OCI-LY3 (cell line): ENCODE data around the gene CD38.

ENCODE experiments used
- H2AFZ ChIP-seq: fragments of 200-600, 300-600 bp; shearing (Covaris generic); 2 replicates; pipeline ENCODE4 v1.6.0; 2014; ENCODE audit warnings: antibody characterized with exemption, low read depth, low read length
- H3K27ac ChIP-seq: fragments of 200-600, 300-600 bp; sonication (generic); 2 replicates; pipeline ENCODE4 v1.5.1; 2014; ENCODE audit warnings: mild to moderate bottlenecking, low read length, moderate library complexity, mixed read lengths
- H3K27me3 ChIP-seq: fragments of 200-600, 300-600 bp; sonication (generic); 2 replicates; pipeline ENCODE4 v1.6.1; 2014; ENCODE audit warnings: low read depth, low read length, mixed read lengths
- H3K36me3 ChIP-seq: fragments of 200-600, 300-600 bp; sonication (generic); replicated peaks from 2 replicates; pipeline ENCODE3; 2014; ENCODE audit warnings: low read depth, low read length, mixed read lengths
- H3K4me1 ChIP-seq: fragments of 300-600, 200-600 bp; sonication (generic); 2 replicates; pipeline ENCODE4 v1.6.1; 2014; ENCODE audit warnings: low read length, mixed read lengths
- H3K4me2 ChIP-seq: fragments of 200-600, 300-600 bp; sonication (generic); 2 replicates; pipeline ENCODE4 v1.6.1; 2014; ENCODE audit warnings: low read length, mixed read lengths
- H3K4me3 ChIP-seq: fragments of 300-600, 200-600 bp; sonication (generic); 2 replicates; pipeline ENCODE4 v1.5.1; 2014; ENCODE audit warnings: antibody characterized with exemption, mild to moderate bottlenecking, low read length, moderate library complexity
- H3K79me2 ChIP-seq: fragments of 300-600, 200-600 bp; shearing (Covaris generic); 2 replicates; pipeline ENCODE4 v1.6.1; 2014; ENCODE audit warnings: mild to moderate bottlenecking, low read length, mixed read lengths
- H3K9ac ChIP-seq: fragments of 300-600, 200-600 bp; shearing (Covaris generic); 2 replicates; pipeline ENCODE4 v1.6.0; 2014; ENCODE audit warnings: mild to moderate bottlenecking, low read length, moderate library complexity
- H3K9me3 ChIP-seq: fragments of 200-600, 300-600 bp; shearing (Covaris generic); 2 replicates; pipeline ENCODE4 v1.6.1; 2014; ENCODE audit warnings: low read length, mixed read lengths; ENCODE audit not compliant: insufficient read depth
- H4K20me1 ChIP-seq: fragments of 200-600, 300-600 bp; sonication (generic); 2 replicates; pipeline ENCODE4 v1.6.1; 2016; ENCODE audit warnings: low read length, mixed read lengths; ENCODE audit not compliant: insufficient read depth
- EZH2phosphoT487 ChIP-seq: fragments of 200-600 bp; shearing (Covaris generic); IDR thresholded peaks from 2 replicates; pipeline ENCODE4 v1.6.1; 2018; ENCODE audit warnings: antibody characterized with exemption, mixed run types, low read depth
- TF ChIP-seq, protein P1 (sequence below): fragments of 200-600, 300-600 bp; sonication (generic); IDR thresholded peaks from 2 replicates; pipeline ENCODE4 v1.5.1; 2014; ENCODE audit warnings: antibody characterized with exemption, low read length, low read depth

Gene CD38

DNA sequence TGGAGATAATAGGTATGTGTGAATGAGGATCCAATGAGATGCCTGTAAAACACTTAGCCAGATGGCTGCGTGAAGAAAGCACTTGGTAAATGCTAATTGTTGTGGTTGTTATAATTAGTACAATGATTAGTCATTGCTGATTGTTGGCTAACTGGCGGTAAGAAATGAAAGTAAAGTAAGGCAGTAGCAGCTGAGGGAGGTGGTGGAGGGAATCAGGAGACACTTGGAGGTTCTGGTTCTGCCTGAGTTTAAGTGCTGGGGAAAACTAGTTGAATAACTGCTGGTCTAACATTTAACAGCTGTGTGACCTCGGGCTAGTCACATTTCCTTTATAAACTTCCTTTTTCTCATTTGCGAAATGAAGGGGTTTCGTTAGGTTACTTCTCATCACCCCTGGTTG, 30.9 kb downstream of the CD38 start:
- peaks cover 46% of the 10 kb centered on the region for H3K4me1 ChIP-seq
- no peaks in the 10 kb centered on the region; the same call in 1 of the 2 replicates for H4K20me1 ChIP-seq
- peak overlapping the region; percentile 28; the same call in 1 of the 2 replicates for H3K27ac ChIP-seq
- H3K27me3 ChIP-seq: no peaks in the 10 kb centered on the region
- peak overlapping the region; percentile 64 for H3K4me3 ChIP-seq
- H3K36me3 ChIP-seq: peaks cover 3% of the 10 kb centered on the region
- no peak overlapping the region for H2AFZ ChIP-seq
- peaks cover 5% of the 10 kb centered on the region; the same call in 1 of the 2 replicates for H3K79me2 ChIP-seq
- peak overlapping the region; percentile 11; the same call in 1 of the 2 replicates for H3K9ac ChIP-seq
- TF ChIP-seq, protein P1, sequence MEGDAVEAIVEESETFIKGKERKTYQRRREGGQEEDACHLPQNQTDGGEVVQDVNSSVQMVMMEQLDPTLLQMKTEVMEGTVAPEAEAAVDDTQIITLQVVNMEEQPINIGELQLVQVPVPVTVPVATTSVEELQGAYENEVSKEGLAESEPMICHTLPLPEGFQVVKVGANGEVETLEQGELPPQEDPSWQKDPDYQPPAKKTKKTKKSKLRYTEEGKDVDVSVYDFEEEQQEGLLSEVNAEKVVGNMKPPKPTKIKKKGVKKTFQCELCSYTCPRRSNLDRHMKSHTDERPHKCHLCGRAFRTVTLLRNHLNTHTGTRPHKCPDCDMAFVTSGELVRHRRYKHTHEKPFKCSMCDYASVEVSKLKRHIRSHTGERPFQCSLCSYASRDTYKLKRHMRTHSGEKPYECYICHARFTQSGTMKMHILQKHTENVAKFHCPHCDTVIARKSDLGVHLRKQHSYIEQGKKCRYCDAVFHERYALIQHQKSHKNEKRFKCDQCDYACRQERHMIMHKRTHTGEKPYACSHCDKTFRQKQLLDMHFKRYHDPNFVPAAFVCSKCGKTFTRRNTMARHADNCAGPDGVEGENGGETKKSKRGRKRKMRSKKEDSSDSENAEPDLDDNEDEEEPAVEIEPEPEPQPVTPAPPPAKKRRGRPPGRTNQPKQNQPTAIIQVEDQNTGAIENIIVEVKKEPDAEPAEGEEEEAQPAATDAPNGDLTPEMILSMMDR: no peak
- TF ChIP-seq EZH2phosphoT487: no peak
- H3K9me3 ChIP-seq: no peaks in the 10 kb centered on the region
- H3K4me2 ChIP-seq: peak overlapping the region; percentile 86

DNA sequence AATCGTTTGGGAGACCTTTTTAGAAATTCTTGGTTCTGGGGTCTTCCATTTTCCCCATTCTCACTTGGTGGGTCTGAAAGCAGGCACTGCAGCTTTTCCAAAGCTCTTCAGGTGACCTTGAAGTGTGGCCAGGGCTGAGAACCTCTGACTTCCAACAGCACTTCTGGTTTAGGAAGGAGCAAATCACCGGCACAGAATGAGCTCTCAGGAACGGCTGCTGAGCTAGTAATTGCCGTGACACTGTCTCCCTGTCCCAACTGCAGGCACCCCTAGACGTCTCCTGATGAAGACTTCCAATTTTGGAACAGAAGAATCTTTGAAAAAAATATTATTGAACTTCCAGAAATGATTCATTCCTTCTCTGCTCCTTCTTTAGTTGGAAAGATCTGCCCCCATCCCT, 31.3 kb downstream of the CD38 start:
- Histone ChIP-seq H3K79me2 (peaks cover 5% of the 10 kb centered on the region; the same call in 1 of the 2 replicates), H4K20me1 (no peaks in the 10 kb centered on the region; the same call in 1 of the 2 replicates), H3K4me2 (peak overlapping the region; percentile 86), H3K4me1 (peaks cover 46% of the 10 kb centered on the region), H3K27ac (no peak overlapping the region), H3K27me3 (no peaks in the 10 kb centered on the region), H3K36me3 (peaks cover 3% of the 10 kb centered on the region), H3K9me3 (no peaks in the 10 kb centered on the region), H3K9ac (no peak overlapping the region; the same call in 1 of the 2 replicates), H2AFZ (no peak overlapping the region), H3K4me3 (peak overlapping the region; percentile 64)
- TF ChIP-seq EZH2phosphoT487: no peak
- TF ChIP-seq, protein P1: no peak

DNA sequence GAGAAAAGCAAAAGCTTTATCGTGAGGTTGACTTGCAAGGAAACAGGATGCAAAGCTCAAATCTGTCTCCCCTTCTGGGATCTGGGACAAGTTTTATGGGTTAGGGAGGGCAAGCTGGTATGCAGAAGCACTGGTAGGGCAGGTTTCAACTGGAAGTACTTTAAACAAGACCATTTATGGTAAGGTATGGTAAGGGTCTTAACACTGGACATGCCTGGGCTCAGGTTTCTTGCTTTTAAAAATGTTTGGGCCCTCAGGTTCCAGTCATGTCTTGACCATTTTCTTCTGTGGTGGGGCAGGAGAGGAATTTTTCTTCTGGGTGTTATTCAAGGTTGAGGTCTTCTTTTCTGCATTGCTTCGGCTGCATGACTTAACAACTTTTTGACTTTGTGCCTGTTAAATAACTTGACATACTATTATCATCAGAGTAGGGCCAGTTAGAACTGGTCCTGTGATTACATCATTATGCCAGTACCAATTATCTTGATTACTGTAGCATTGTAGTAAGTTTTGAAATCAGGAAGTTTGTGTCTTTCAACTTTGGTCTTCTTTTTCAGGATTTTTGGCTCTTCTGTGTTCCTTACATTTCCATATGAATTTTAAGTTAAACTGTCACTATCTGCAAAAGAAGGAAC, 33.7 kb downstream of the CD38 start:
- H3K9me3 ChIP-seq: no peaks in the 10 kb centered on the region
- no peak overlapping the region for H3K4me3 ChIP-seq
- peaks cover 29% of the 10 kb centered on the region for H3K4me1 ChIP-seq
- H3K79me2 ChIP-seq: peaks cover 5% of the 10 kb centered on the region; the same call in 1 of the 2 replicates
- H3K36me3 ChIP-seq: peaks cover 3% of the 10 kb centered on the region
- H3K4me2 ChIP-seq: no peak overlapping the region
- H2AFZ ChIP-seq: no peak overlapping the region
- no peak for TF ChIP-seq EZH2phosphoT487
- TF ChIP-seq, protein P1: no peak
- H4K20me1 ChIP-seq: no peaks in the 10 kb centered on the region
- no peak overlapping the region for H3K9ac ChIP-seq
- no peak overlapping the region for H3K27ac ChIP-seq
- H3K27me3 ChIP-seq: no peaks in the 10 kb centered on the region

GRCh38 chr4:15832523-15833451, 54.7 kb downstream of the CD38 start:
- H3K27ac ChIP-seq: peak overlapping the region; percentile 47
- H2AFZ ChIP-seq: no peak overlapping the region
- H3K9ac ChIP-seq: no peak overlapping the region; the same call in 1 of the 2 replicates
- no peaks in the 10 kb centered on the region for H3K79me2 ChIP-seq
- H3K4me1 ChIP-seq: peaks cover 19% of the 10 kb centered on the region
- H3K4me3 ChIP-seq: no peak overlapping the region
- peaks cover 7% of the 10 kb centered on the region; the same call in 1 of the 2 replicates for H3K9me3 ChIP-seq
- peak overlapping the region; percentile 35 for H3K4me2 ChIP-seq
- H4K20me1 ChIP-seq: no peaks in the 10 kb centered on the region
- TF ChIP-seq EZH2phosphoT487: no peak
- TF ChIP-seq, protein P1: no peak
- no peaks in the 10 kb centered on the region for H3K27me3 ChIP-seq
- H3K36me3 ChIP-seq: peaks cover 28% of the 10 kb centered on the region
